HCT116 (cell line): ENCODE measurements around the gene FGD5. TPM values are rescaled to one million over a fixed set of nuclear protein-coding genes. Genes with fewer than 3 reads are reported as not detected.

Source experiments
- ATAC-seq: fragments of 200-7000 bp; cut with Tn5 transposase; 2 replicates; pipeline ENCODE4 v1.9.1; 2020; ENCODE audit warnings: mild to moderate bottlenecking, moderate library complexity
- BruUV-seq: library from RNA; stranded (reverse); fragments of 400-500 nt; replicated peaks from 2 replicates; lab custom pipeline; 2021; lab: Mats Ljungman, UMichigan
- CTCF ChIA-PET: fragments of 300-600 bp; sonication (Branson Sonifier 250); formaldehyde crosslinking; loops from one replicate; lab custom pipeline; 2021; ENCODE audit warnings: antibody characterized with exemption; lab: Charles Lee
- POLR2A ChIA-PET: fragments of 300-600, 350-600 bp; sonication (Branson Sonifier 250); formaldehyde crosslinking; loops from one replicate; lab custom pipeline; 2021; ENCODE audit warnings: antibody characterized with exemption; lab: Charles Lee
- RAD21 ChIA-PET, 2 experiments: fragments of 300-600 bp; sonication (Branson Sonifier 250); formaldehyde crosslinking; loops; one replicate each; lab custom pipeline; 2023; ENCODE audit warnings: low total read pairs in 2 of 2; ENCODE audit not compliant: uncharacterized antibody in 2 of 2, unreplicated experiment in 2 of 2, low non-redundant PET in 1 of 2; lab: Charles Lee
- DNase-seq: peaks from one replicate; pipeline ENCODE4 v3.0.0-alpha.2; 2010; ENCODE audit warnings: low read depth, low spot score
- H2AFZ ChIP-seq: fragments of 200-600 bp; shearing (Covaris generic), sonication (generic); 2 replicates; pipeline ENCODE4 v1.6.1; 2017; ENCODE audit warnings: low read depth, mixed run types, mixed read lengths, antibody characterized with exemption, low read length; ENCODE audit not compliant: poor library complexity, severe bottlenecking
- H3K27ac ChIP-seq: 2 replicates; pipeline ENCODE4 v1.5.1; 2012; ENCODE audit warnings: low read depth, low read length
- H3K27me3 ChIP-seq: fragments of 200-600 bp; sonication (generic); 2 replicates; pipeline ENCODE4 v1.6.1; 2016; ENCODE audit warnings: mixed run types, low read length, mixed read lengths; ENCODE audit not compliant: insufficient read depth
- H3K36me3 ChIP-seq, 2 experiments: fragments of 200-500 bp in 1 of 2; fragments of 200-600 bp in 1 of 2; sonication (Bioruptor generic) in 1 of 2; sonication (generic) in 1 of 2; 2 replicates each; pipeline versions ENCODE4 v1.5.1 to v1.6.1; 2014 to 2016; ENCODE audit warnings: low read length in 2 of 2, inconsistent platforms in 1 of 2, mixed read lengths in 1 of 2, mixed run types in 1 of 2; ENCODE audit not compliant: insufficient read depth in 2 of 2, control insufficient read depth in 1 of 2
- H3K4me1 ChIP-seq, 2 experiments: fragments of 200-600 bp in 1 of 2; sonication (generic) in 1 of 2; 2 replicates each; pipeline versions ENCODE4 v1.5.1 to v1.6.1; 2012 to 2017; ENCODE audit warnings: low read length in 2 of 2, inconsistent platforms in 1 of 2, mild to moderate bottlenecking in 1 of 2, mixed read lengths in 1 of 2, mixed run types in 1 of 2, moderate library complexity in 1 of 2; ENCODE audit not compliant: insufficient read depth in 2 of 2, control insufficient read depth in 1 of 2
- H3K4me2 ChIP-seq: fragments of 200-600 bp; sonication (generic); 2 replicates; pipeline ENCODE4 v1.6.1; 2017; ENCODE audit warnings: mixed run types, low read length, mixed read lengths
- H3K4me3 ChIP-seq, 2 experiments: fragments of 200-600 bp in 1 of 2; sonication (generic) in 1 of 2; replicated peaks in 1 of 2; 2 replicates each; pipeline ENCODE4 v1.5.1; 2011 to 2016; ENCODE audit warnings: low read length in 2 of 2, control low read depth in 1 of 2, low read depth in 1 of 2, mild to moderate bottlenecking in 1 of 2, mixed read lengths in 1 of 2, mixed run types in 1 of 2
- H3K79me2 ChIP-seq: fragments of 200-600 bp; sonication (generic); 2 replicates; pipeline ENCODE4 v1.6.1; 2017; ENCODE audit warnings: mild to moderate bottlenecking, mixed run types, low read length, moderate library complexity, mixed read lengths; ENCODE audit not compliant: insufficient read depth
- H3K9ac ChIP-seq: fragments of 200-600 bp; sonication (generic); 2 replicates; pipeline ENCODE4 v1.6.1; 2016; ENCODE audit warnings: low read length, mixed read lengths
- H3K9me2 ChIP-seq: fragments of 200-600 bp; sonication (generic), shearing (Covaris generic); 2 replicates; pipeline ENCODE4 v1.6.1; 2017; ENCODE audit warnings: mixed run types, mild to moderate bottlenecking, moderate library complexity; ENCODE audit not compliant: insufficient read depth
- H3K9me3 ChIP-seq, 2 experiments: fragments of 200-500 bp in 1 of 2; fragments of 200-600 bp in 1 of 2; sonication (Bioruptor generic) in 1 of 2; sonication (generic) in 1 of 2; 2 replicates each; pipeline ENCODE4 v1.6.1; 2014 to 2017; ENCODE audit warnings: low read length in 2 of 2, mixed read lengths in 2 of 2, inconsistent platforms in 1 of 2, low read depth in 1 of 2, mild to moderate bottlenecking in 1 of 2, mixed run types in 1 of 2, moderate library complexity in 1 of 2; ENCODE audit not compliant: control insufficient read depth in 1 of 2, insufficient read depth in 1 of 2
- H4K20me1 ChIP-seq: fragments of 200-600 bp; sonication (generic), shearing (Covaris generic); 2 replicates; pipeline ENCODE4 v1.6.1; 2017; ENCODE audit warnings: mixed run types, mild to moderate bottlenecking, moderate library complexity; ENCODE audit not compliant: insufficient read depth
- CEBPB ChIP-seq: IDR thresholded peaks from 2 replicates; pipeline ENCODE4 v1.6.1; 2012; ENCODE audit warnings: low read depth
- EGR1 ChIP-seq: IDR thresholded peaks from 2 replicates; pipeline ENCODE4 v1.6.1; 2012; ENCODE audit warnings: low read depth
- ELF1 ChIP-seq: IDR thresholded peaks from 2 replicates; pipeline ENCODE4 v1.6.1; 2012; ENCODE audit warnings: low read depth, borderline replicate concordance
- RAD21 ChIP-seq: IDR thresholded peaks from 2 replicates; pipeline ENCODE4 v1.6.1; 2012; ENCODE audit warnings: low read depth, mild to moderate bottlenecking
- SIN3A ChIP-seq: IDR thresholded peaks from 2 replicates; pipeline ENCODE4 v1.6.1; 2012; ENCODE audit warnings: low read depth
- SP1 ChIP-seq: IDR thresholded peaks from 2 replicates; pipeline ENCODE4 v1.6.1; 2012; ENCODE audit warnings: low read depth
- intact Hi-C: fragments of 100-400 bp; cut with micrococcal nuclease; formaldehyde crosslinking; loops from 2 replicates; pipeline ENCODE4 v1.10.0; 2022
- total RNA-seq: library from RNA; stranded (reverse); gene quantifications from one replicate; pipeline ENCODE4 v1.2.1, GENCODE V29; 2021; ENCODE audit not compliant: unreplicated experiment
- TF ChIP-seq, protein P1 (sequence below): IDR thresholded peaks from 2 replicates; pipeline ENCODE4 v1.6.1; 2012

Gene FGD5
- total RNA-seq, 1 experiment from 2014 or later: 0.22 TPM

DNA sequence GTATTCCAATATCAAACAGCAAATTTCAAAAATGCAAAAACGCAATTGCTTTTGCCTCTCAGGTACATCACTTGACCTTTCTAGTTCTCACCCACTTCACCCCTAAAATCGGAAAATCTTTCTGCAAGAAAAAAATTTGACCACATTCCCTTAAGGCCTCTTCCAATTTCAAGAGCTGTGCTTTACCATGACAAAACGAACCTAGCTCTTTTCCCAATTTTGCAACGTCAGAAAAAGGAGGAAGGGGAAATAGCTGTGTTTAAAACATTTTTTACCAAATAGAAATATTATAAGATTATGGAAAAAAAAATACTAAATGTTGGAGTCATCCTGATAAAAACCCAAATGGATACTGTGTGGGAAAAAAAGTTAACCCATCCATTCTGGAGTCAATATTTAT lies 127.5 kb downstream of the FGD5 start:
- DNase-seq: no peak
- H2AFZ ChIP-seq: no peak overlapping the region
- no peak for ATAC-seq
- peaks cover 2 to 18% of the 10 kb centered on the region in 2 experiments; a peak in 3 of 4 replicates for H3K36me3 ChIP-seq
- no peaks in the 10 kb centered on the region for H3K27me3 ChIP-seq
- ChIA-PET POLR2A (no interaction called here), RAD21 (no interaction called here), CTCF (no interaction called here)
- intact Hi-C loops: no loop called here
- no TSS peak for BruUV-seq
- H3K4me1 ChIP-seq: peaks cover 9 to 15% of the 10 kb centered on the region in 2 experiments
- H3K79me2 ChIP-seq: peaks cover 56% of the 10 kb centered on the region
- no peaks in the 10 kb centered on the region for H4K20me1 ChIP-seq
- H3K9me2 ChIP-seq: no peaks in the 10 kb centered on the region
- peak overlapping the region; percentile 81 for H3K4me2 ChIP-seq
- no peaks in the 10 kb centered on the region for H3K9me3 ChIP-seq
- peak overlapping the region; percentile 80 for H3K9ac ChIP-seq
- peak overlapping the region; percentile 74 to 79 for H3K4me3 ChIP-seq
- H3K27ac ChIP-seq: peak overlapping the region; percentile 96; the same call in 1 of the 2 replicates
- TF ChIP-seq CEBPB (no peak), RAD21 (no peak), ELF1 (no peak)
- TF ChIP-seq, protein P1, sequence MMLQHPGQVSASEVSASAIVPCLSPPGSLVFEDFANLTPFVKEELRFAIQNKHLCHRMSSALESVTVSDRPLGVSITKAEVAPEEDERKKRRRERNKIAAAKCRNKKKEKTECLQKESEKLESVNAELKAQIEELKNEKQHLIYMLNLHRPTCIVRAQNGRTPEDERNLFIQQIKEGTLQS: no peak
- TF ChIP-seq, all 23 proteins: peak for 0

DNA sequence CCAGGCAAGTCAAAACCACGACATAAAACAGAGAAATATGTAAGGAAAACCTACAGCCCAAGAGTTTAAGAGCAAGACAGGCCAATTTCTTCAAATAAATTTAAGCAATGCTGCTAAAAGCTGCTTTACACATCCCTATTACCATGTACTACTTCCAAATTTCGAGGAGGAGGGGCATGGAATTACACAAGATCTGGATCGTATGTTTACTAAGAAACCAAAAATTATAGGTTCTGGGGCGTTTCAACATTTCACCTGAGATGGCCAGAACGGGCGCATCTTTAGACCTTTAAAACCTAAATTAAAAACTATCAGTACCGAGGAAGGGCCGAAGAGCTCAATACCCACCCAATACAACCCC lies 128.0 kb downstream of the FGD5 start:
- Histone ChIP-seq H3K4me3 (peak overlapping the region; percentile 74 to 79), H3K9ac (peak overlapping the region; percentile 80), H3K4me1 (peaks cover 9 to 15% of the 10 kb centered on the region in 2 experiments), H3K27me3 (no peaks in the 10 kb centered on the region), H3K9me2 (no peaks in the 10 kb centered on the region), H3K79me2 (peaks cover 61% of the 10 kb centered on the region), H4K20me1 (no peaks in the 10 kb centered on the region), H3K36me3 (peaks cover 2 to 18% of the 10 kb centered on the region in 2 experiments; a peak in 3 of 4 replicates), H3K9me3 (no peaks in the 10 kb centered on the region), H2AFZ (no peak overlapping the region), H3K27ac (peak overlapping the region; percentile 96), H3K4me2 (peak overlapping the region; percentile 81)
- ChIA-PET CTCF (no interaction called here), POLR2A (interaction anchor here (0.9 kb wide), 1 partner anchor 14 kb away, joined by 3 read pairs; no protein-coding TSS in a partner anchor), RAD21 (no interaction called here)
- intact Hi-C loops: no loop called here
- ATAC-seq (no peak), DNase-seq (no peak)
- BruUV-seq: TSS peak; percentile 70
- TF ChIP-seq EGR1: peak; percentile 34; the same call in 1 of the 2 replicates
- 0 out of 2 replicates have a peak, but pooled peaks have one; percentile 11 for TF ChIP-seq CEBPB
- TF ChIP-seq ELF1: no peak
- no peak for TF ChIP-seq SP1
- TF ChIP-seq SIN3A: no peak
